Gastroesophageal sphincter (tissue), 3 donors: Measurements from ENCODE around the gene PLAAT5.

ENCODE experiments used
- EP300 ChIP-seq: sonication (generic); formaldehyde crosslinking; IDR thresholded peaks from one replicate; pipeline ENCODE4 v1.6.1; 2017; ENCODE audit warnings: antibody characterized with exemption, mild to moderate bottlenecking
- POLR2AphosphoS5 ChIP-seq: sonication (generic); formaldehyde crosslinking; IDR thresholded peaks from one replicate; pipeline ENCODE4 v1.6.1; 2017; ENCODE audit warnings: antibody characterized with exemption
- TF ChIP-seq, protein P1 (sequence below), 4 experiments: fragments of 200-600 bp in 2 of 4; fragments of 450-650 bp in 2 of 4; sonication (generic) in 1 of 4; IDR thresholded peaks; one replicate each; pipeline ENCODE4 v1.5.1; 2017 to 2019; ENCODE audit warnings: antibody characterized with exemption in 4 of 4, mild to moderate bottlenecking in 2 of 4, moderate library complexity in 2 of 4

- TF ChIP-seq, protein P1, sequence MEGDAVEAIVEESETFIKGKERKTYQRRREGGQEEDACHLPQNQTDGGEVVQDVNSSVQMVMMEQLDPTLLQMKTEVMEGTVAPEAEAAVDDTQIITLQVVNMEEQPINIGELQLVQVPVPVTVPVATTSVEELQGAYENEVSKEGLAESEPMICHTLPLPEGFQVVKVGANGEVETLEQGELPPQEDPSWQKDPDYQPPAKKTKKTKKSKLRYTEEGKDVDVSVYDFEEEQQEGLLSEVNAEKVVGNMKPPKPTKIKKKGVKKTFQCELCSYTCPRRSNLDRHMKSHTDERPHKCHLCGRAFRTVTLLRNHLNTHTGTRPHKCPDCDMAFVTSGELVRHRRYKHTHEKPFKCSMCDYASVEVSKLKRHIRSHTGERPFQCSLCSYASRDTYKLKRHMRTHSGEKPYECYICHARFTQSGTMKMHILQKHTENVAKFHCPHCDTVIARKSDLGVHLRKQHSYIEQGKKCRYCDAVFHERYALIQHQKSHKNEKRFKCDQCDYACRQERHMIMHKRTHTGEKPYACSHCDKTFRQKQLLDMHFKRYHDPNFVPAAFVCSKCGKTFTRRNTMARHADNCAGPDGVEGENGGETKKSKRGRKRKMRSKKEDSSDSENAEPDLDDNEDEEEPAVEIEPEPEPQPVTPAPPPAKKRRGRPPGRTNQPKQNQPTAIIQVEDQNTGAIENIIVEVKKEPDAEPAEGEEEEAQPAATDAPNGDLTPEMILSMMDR (IDR thresholded peaks at IDR 0.05) = no peak
- TF ChIP-seq POLR2AphosphoS5 (no peak), EP300 (no peak)
Observed at GRCh38 chr11:63535734-63536133, 44.8 kb upstream of the PLAAT5 start.
